GM20431 (cell line): ENCODE data around the gene CASP6.
"Not testable (repeated sequence)": the region's sequence is repeated elsewhere in the genome, so short reads cannot be mapped to it uniquely, and the experiment has no call there.

Experiments
- in situ Hi-C: fragments of 300-500 bp; cut with MseI, MboI; formaldehyde crosslinking; loops from one replicate; pipeline ENCODE4 v1.15.0; 2020; ENCODE audit warnings: low sequenced_read_pairs; ENCODE audit not compliant: unreplicated experiment

CASP6 gene

GRCh38 chr4:109722357-109722756 lies 19.1 kb upstream of the CASP6 start:
- in situ Hi-C loops = no loop called here

- in situ Hi-C loops = no loop called here
These were observed 17.8 kb upstream of the CASP6 start for GRCh38 chr4:109721033-109721432.

- in situ Hi-C loops = no loop called here
These were observed 16.4 kb upstream of the CASP6 start for GRCh38 chr4:109719604-109720003.

GRCh38 chr4:109718759-109719158 lies 15.5 kb upstream of the CASP6 start:
- in situ Hi-C loops = no loop called here

- in situ Hi-C loops = no loop called here
These were observed 10.3 kb upstream of the CASP6 start for GRCh38 chr4:109713500-109713899.

- in situ Hi-C loops = no loop called here
These were observed 5.7 kb upstream of the CASP6 start for GRCh38 chr4:109708990-109709389.

GRCh38 chr4:109708435-109708834 lies 5.2 kb upstream of the CASP6 start:
- in situ Hi-C loops = no loop called here

GRCh38 chr4:109703664-109704361 lies 568 bp upstream of the CASP6 start:
- in situ Hi-C loops = no loop called here

- in situ Hi-C loops = no loop called here
These were observed 1.5 kb downstream of the CASP6 start for GRCh38 chr4:109701566-109702410.

GRCh38 chr4:109699553-109700225 lies 3.6 kb downstream of the CASP6 start:
- in situ Hi-C loops = no loop called here

GRCh38 chr4:109698656-109699055 lies 4.6 kb downstream of the CASP6 start:
- in situ Hi-C loops = no loop called here

- in situ Hi-C loops = no loop called here
These were observed 11.8 kb downstream of the CASP6 start for GRCh38 chr4:109691411-109691920.

- in situ Hi-C loops = no loop called here
These were observed 12.4 kb downstream of the CASP6 start for GRCh38 chr4:109690690-109691410.

GRCh38 chr4:109684727-109685126 lies 18.5 kb downstream of the CASP6 start:
- in situ Hi-C loops = no loop called here

GRCh38 chr4:109683621-109684253 lies 19.5 kb downstream of the CASP6 start:
- in situ Hi-C loops = no loop called here

GRCh38 chr4:109682875-109683274 lies 20.4 kb downstream of the CASP6 start:
- in situ Hi-C loops = no loop called here

GRCh38 chr4:109678925-109679324 lies 24.3 kb downstream of the CASP6 start:
- in situ Hi-C loops = not testable (repeated sequence)

GRCh38 chr4:109678472-109678871 lies 24.8 kb downstream of the CASP6 start:
- in situ Hi-C loops = not testable (repeated sequence)

GRCh38 chr4:109676886-109677285 lies 26.4 kb downstream of the CASP6 start:
- in situ Hi-C loops = no loop called here

- in situ Hi-C loops = no loop called here
These were observed 27.4 kb downstream of the CASP6 start for GRCh38 chr4:109675843-109676242.
